ENCODE data around the gene KAT6B. TPM values are rescaled to one million over a fixed set of nuclear protein-coding genes. Genes with fewer than 3 reads are reported as not detected.
"Not testable (repeated sequence)": the region's sequence is repeated elsewhere in the genome, so short reads cannot be mapped to it uniquely, and the experiment has no call there.

The KAT6B gene
- total RNA-seq, result 10 to 100 TPM; 25.3 to 39.1 TPM
- 23.4 TPM for polyA plus RNA-seq (2013, experiment 1 of 2)
- 15.4 TPM for polyA plus RNA-seq (2013, experiment 2 of 2)
- long read RNA-seq, experiment 1, partial matches to known transcripts, result 0 of 7 reads
- long read RNA-seq, experiment 1, other reads (novel, unspliced or antisense), result 7 of 7 reads
- long read RNA-seq, experiment 2, full-length matches to known transcripts, result 2 of 18 reads
- long read RNA-seq, experiment 2, partial matches to known transcripts, result 8 of 18 reads
- long read RNA-seq, experiment 2, other reads (novel, unspliced or antisense), result 8 of 18 reads
- long read RNA-seq, experiment 3, partial matches to known transcripts, result 30 of 41 reads
- long read RNA-seq, experiment 3, other reads (novel, unspliced or antisense), result 10 of 41 reads
- long read RNA-seq, experiment 4, partial matches to known transcripts, result 1 of 1 reads
- long read RNA-seq, experiment 4, other reads (novel, unspliced or antisense), result 0 of 1 reads

DNA sequence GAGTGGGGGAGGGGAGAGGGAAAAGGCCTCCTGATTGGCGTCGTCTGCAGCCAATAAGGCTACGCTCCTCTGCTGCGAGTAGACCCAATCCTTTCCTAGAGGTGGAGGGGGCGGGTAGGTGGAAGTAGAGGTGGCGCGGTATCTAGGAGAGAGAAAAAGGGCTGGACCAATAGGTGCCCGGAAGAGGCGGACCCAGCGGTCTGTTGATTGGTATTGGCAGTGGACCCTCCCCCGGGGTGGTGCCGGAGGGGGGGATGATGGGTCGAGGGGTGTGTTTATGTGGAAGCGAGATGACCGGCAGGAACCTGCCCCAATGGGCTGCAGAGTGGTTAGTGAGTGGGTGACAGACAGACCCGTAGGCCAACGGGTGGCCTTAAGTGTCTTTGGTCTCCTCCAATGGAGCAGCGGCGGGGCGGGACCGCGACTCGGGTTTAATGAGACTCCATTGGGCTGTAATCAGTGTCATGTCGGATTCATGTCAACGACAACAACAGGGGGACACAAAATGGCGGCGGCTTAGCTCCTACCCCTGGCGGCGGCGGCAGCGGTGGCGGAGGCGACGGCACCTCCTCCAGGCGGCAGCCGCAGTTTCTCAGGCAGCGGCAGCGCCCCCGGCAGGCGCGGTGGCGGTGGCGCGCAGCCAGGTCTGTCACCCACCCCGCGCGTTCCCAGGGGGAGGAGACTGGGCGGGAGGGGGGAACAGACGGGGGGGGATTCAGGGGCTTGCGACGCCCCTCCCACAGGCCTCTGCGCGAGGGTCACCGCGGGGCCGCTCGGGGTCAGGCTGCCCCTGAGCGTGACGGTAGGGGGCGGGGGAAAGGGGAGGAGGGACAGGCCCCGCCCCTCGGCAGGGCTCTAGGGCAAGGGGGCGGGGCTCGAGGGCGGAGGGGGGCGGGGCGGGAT is at the start of gene KAT6B:
Gene KAT6B, plus strand, starts transcription at position 459 of the 903 bp plus-strand sequence. CDS start 16,258 bp downstream, outside the sequence.
- Histone ChIP-seq H3K36me3 (ENCODE audit: control insufficient read depth, insufficient read depth, low read length) (no peaks in the 10 kb centered on the region), H3K27me3 (ENCODE audit: control insufficient read depth, insufficient read depth, low read length, poor library complexity, severe bottlenecking) (no peaks in the 10 kb centered on the region), H3K4me1 (ENCODE audit: control insufficient read depth, insufficient read depth, low read length) (peaks cover 20% of the 10 kb centered on the region), H3K9me3 (ENCODE audit: control insufficient read depth, low read length) (no peaks in the 10 kb centered on the region), H3K4me3 (ENCODE audit: low read length) (peak within 1 kb of the TSS; percentile 87), H3K27ac (ENCODE audit: low read depth, low read length) (peak within 1 kb of the TSS; percentile 97), H3K9ac (ENCODE audit: extremely low read depth, low read length, poor library complexity, severe bottlenecking) (peak within 1 kb of the TSS; percentile 80)
- peak within 1 kb of the TSS; percentile 78 for H3K4me3 Mint-ChIP-seq
- DNase-seq, result peak; percentile 100
- peaks cover 37% of the 10 kb centered on the region for H3K4me1 Mint-ChIP-seq
- H3K27me3 Mint-ChIP-seq (ENCODE audit: insufficient read depth), result no peaks in the 10 kb centered on the region
- no peaks in the 10 kb centered on the region for H3K9me3 Mint-ChIP-seq
- 0% methylated on average over 17 to 56 of the region's 67 CpGs for WGBS, 2 experiments (ENCODE audit: insufficient coverage in 1 of 2, insufficient read length in 1 of 2)
- H3K36me3 Mint-ChIP-seq (ENCODE audit: low read depth), result no peaks in the 10 kb centered on the region
- peak; percentile 76 for TF ChIP-seq CTCF (conservative IDR thresholded peaks at IDR 0.05)
- H3K27ac Mint-ChIP-seq, result peak within 1 kb of the TSS; percentile 97

- H3K4me1 Mint-ChIP-seq, result peaks cover 21% of the 10 kb centered on the region
- Histone ChIP-seq H3K27me3 (ENCODE audit: control insufficient read depth, insufficient read depth, low read length, poor library complexity, severe bottlenecking) (no peaks in the 10 kb centered on the region), H3K9ac (ENCODE audit: extremely low read depth, low read length, poor library complexity, severe bottlenecking) (no peak overlapping the region), H3K36me3 (ENCODE audit: control insufficient read depth, insufficient read depth, low read length) (no peaks in the 10 kb centered on the region), H3K4me1 (ENCODE audit: control insufficient read depth, insufficient read depth, low read length) (peaks cover 4% of the 10 kb centered on the region), H3K4me3 (ENCODE audit: low read length) (no peak overlapping the region), H3K27ac (ENCODE audit: low read depth, low read length) (no peak overlapping the region), H3K9me3 (ENCODE audit: control insufficient read depth, low read length) (peaks cover 53% of the 10 kb centered on the region)
- no peak for TF ChIP-seq CTCF (conservative IDR thresholded peaks at IDR 0.05)
- no peak overlapping the region for H3K27ac Mint-ChIP-seq
- H3K27me3 Mint-ChIP-seq (ENCODE audit: insufficient read depth), result no peaks in the 10 kb centered on the region
- no peak overlapping the region for H3K4me3 Mint-ChIP-seq
- peaks cover 51% of the 10 kb centered on the region for H3K9me3 Mint-ChIP-seq
- H3K36me3 Mint-ChIP-seq (ENCODE audit: low read depth), result peaks cover 6% of the 10 kb centered on the region
- 90 to 93% methylated on average over 7 to 12 of the region's 12 CpGs for WGBS, 2 experiments (ENCODE audit: insufficient coverage in 1 of 2, insufficient read length in 1 of 2)
- no peak for DNase-seq
Measured at GRCh38 chr10:74778436-74779094, 47.8 kb upstream of the KAT6B start.

GRCh38 chr10:74781870-74782269 is 44.5 kb upstream of the KAT6B start:
- not testable (repeated sequence) for H3K36me3 Mint-ChIP-seq (ENCODE audit: low read depth); H3K27ac Mint-ChIP-seq; H3K27me3 ChIP-seq (ENCODE audit: control insufficient read depth, insufficient read depth, low read length, poor library complexity, severe bottlenecking); H3K4me3 ChIP-seq (ENCODE audit: low read length); H3K27me3 Mint-ChIP-seq (ENCODE audit: insufficient read depth); DNase-seq; H3K9ac ChIP-seq (ENCODE audit: extremely low read depth, low read length, poor library complexity, severe bottlenecking); H3K4me3 Mint-ChIP-seq; H3K4me1 ChIP-seq (ENCODE audit: control insufficient read depth, insufficient read depth, low read length); H3K27ac ChIP-seq (ENCODE audit: low read depth, low read length); H3K36me3 ChIP-seq (ENCODE audit: control insufficient read depth, insufficient read depth, low read length)
- H3K9me3 ChIP-seq (ENCODE audit: control insufficient read depth, low read length), result peaks cover 25% of the 10 kb centered on the region
- Mint-ChIP-seq H3K9me3 (peaks cover 27% of the 10 kb centered on the region), H3K4me1 (peaks cover 44% of the 10 kb centered on the region)
- WGBS, 2 experiments (ENCODE audit: insufficient coverage in 1 of 2, insufficient read length in 1 of 2), result 60 to 64% methylated on average over 1 to 4 of the region's 4 CpGs

Measured in endodermal cell (in vitro differentiated cells).